ENCODE measurements around the gene MIB2. TPM values are rescaled to one million over a fixed set of nuclear protein-coding genes. Genes with fewer than 3 reads are reported as not detected.
"Not testable (repeated sequence)": the region's sequence is repeated elsewhere in the genome, so short reads cannot be mapped to it uniquely, and the experiment has no call there.

MIB2 gene
- total and polyA plus RNA-seq, 9 donors, result 1.8 to 110 (median 79.5) TPM

GRCh38 chr1:1593834-1594601 lies 21.3 kb upstream of the MIB2 start:
- 66 to 77% (median 73%) methylated on average over 24 of the region's 24 CpGs for WGBS, 3 donors
- Histone ChIP-seq H3K27ac (no peak overlapping the region), H3K36me3 (no peaks in the 10 kb centered on the region), H3K27me3 (no peaks in the 10 kb centered on the region), H3K4me1 (ENCODE audit: insufficient read depth) (peaks cover 4% of the 10 kb centered on the region), H3K9me3 (no peaks in the 10 kb centered on the region), H3K4me3 (no peak overlapping the region)
- no peak for DNase-seq
- intact Hi-C loops (cut with DNase I), result no loop called here
- TF ChIP-seq POLR2A (IDR thresholded peaks at IDR 0.05), result no peak
- TF ChIP-seq CTCF (IDR thresholded peaks at IDR 0.05), result no peak
- no peak for TF ChIP-seq EP300 (IDR thresholded peaks at IDR 0.05)

- no peak for DNase-seq
- Histone ChIP-seq H3K27me3 (no peaks in the 10 kb centered on the region), H3K4me1 (ENCODE audit: insufficient read depth) (peaks cover 7% of the 10 kb centered on the region), H3K9me3 (no peaks in the 10 kb centered on the region), H3K27ac (no peak overlapping the region), H3K36me3 (no peaks in the 10 kb centered on the region), H3K4me3 (no peak overlapping the region)
- 30 to 49% (median 45%) methylated on average over 10 of the region's 10 CpGs for WGBS, 3 donors
- intact Hi-C loops (cut with DNase I), result no loop called here
- TF ChIP-seq EP300 (IDR thresholded peaks at IDR 0.05) (no peak), CTCF (IDR thresholded peaks at IDR 0.05) (no peak), POLR2A (IDR thresholded peaks at IDR 0.05) (no peak)
Measured at GRCh38 chr1:1594602-1595260, 20.6 kb upstream of the MIB2 start.

- H3K27ac ChIP-seq; H3K27me3 ChIP-seq; H3K9me3 ChIP-seq; intact Hi-C loops (cut with DNase I); H3K4me3 ChIP-seq; H3K36me3 ChIP-seq; DNase-seq; H3K4me1 ChIP-seq (ENCODE audit: insufficient read depth): not testable (repeated sequence)
- WGBS, 3 donors, result 70 to 78% (median 75%) methylated on average over 2 of the region's 2 CpGs
Measured at GRCh38 chr1:1595341-1595740, 20.0 kb upstream of the MIB2 start.

- no peak for DNase-seq
- peaks cover 10% of the 10 kb centered on the region for H3K4me1 ChIP-seq (ENCODE audit: insufficient read depth)
- H3K27me3 ChIP-seq, result peaks cover 8% of the 10 kb centered on the region
- 16 to 29% (median 22%) methylated on average over 12 of the region's 12 CpGs for WGBS, 3 donors
- intact Hi-C loops (cut with DNase I), result no loop called here
- H3K27ac ChIP-seq, result no peak overlapping the region
- TF ChIP-seq EP300 (IDR thresholded peaks at IDR 0.05) (no peak), CTCF (IDR thresholded peaks at IDR 0.05) (no peak), POLR2A (IDR thresholded peaks at IDR 0.05) (no peak)
- no peaks in the 10 kb centered on the region for H3K36me3 ChIP-seq
- no peak overlapping the region for H3K4me3 ChIP-seq
- no peaks in the 10 kb centered on the region for H3K9me3 ChIP-seq
Measured at GRCh38 chr1:1596493-1597274, 18.6 kb upstream of the MIB2 start.

Measured in ovary (tissue), 9 donors.